ENCODE results near the gene RAE1. TPM values are rescaled to one million over a fixed set of nuclear protein-coding genes. Genes with fewer than 3 reads are reported as not detected.

Gene RAE1
- total and polyA plus RNA-seq, 8 donors: 16.4 to 55.5 (median 49.5) TPM

DNA sequence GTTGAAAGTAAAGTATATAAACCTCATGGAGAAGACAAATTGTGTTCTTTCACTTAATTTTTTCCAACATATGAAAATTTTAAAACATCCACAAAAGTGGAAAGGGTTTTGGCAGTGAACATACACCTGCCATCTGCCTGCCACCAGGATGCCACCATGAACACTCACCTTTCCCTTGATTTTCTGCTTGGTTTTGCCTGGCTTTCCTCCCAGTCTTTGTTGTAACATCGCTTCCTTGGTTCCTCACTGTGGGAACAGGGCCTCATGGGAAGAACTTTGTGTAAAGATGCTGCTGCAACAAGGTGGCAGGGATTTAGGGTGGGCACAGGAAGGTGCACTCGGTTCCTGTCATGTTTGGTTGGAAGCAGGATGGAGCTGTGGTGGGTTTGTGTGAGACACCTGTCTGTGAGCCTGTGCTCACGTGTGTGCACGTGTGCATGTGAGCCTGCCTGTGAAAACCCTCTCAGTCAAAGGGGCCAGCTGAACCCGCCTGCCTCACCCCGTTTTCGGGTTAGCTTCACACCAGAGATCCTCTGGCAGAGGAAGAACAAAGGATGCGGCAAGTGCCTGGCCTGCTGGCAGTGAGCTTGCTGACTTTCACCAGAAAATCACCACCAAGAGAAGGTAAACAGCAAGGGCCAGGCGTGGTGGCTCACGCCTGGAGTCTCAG is 29.2 kb downstream of the RAE1 start:
- H3K9me3 ChIP-seq: no peaks in the 10 kb centered on the region
- no peak for ATAC-seq
- no peak overlapping the region for H3K4me3 ChIP-seq
- peaks cover 0 to 52% of the 10 kb centered on the region in 2 donors for H3K36me3 ChIP-seq
- TF ChIP-seq, protein P1, sequence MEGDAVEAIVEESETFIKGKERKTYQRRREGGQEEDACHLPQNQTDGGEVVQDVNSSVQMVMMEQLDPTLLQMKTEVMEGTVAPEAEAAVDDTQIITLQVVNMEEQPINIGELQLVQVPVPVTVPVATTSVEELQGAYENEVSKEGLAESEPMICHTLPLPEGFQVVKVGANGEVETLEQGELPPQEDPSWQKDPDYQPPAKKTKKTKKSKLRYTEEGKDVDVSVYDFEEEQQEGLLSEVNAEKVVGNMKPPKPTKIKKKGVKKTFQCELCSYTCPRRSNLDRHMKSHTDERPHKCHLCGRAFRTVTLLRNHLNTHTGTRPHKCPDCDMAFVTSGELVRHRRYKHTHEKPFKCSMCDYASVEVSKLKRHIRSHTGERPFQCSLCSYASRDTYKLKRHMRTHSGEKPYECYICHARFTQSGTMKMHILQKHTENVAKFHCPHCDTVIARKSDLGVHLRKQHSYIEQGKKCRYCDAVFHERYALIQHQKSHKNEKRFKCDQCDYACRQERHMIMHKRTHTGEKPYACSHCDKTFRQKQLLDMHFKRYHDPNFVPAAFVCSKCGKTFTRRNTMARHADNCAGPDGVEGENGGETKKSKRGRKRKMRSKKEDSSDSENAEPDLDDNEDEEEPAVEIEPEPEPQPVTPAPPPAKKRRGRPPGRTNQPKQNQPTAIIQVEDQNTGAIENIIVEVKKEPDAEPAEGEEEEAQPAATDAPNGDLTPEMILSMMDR (IDR thresholded peaks at IDR 0.05): no peak
- H3K4me1 ChIP-seq: peaks cover 0 to 23% of the 10 kb centered on the region in 2 donors
- peak in 1 of 4 donors; percentile 39 for DNase-seq
- no peak overlapping the region for H3K27ac ChIP-seq
- intact Hi-C loops (cut with DNase I): loop anchor here (5.0 to 10.0 kb wide), 3 partner anchors 112 to 205 kb away; no protein-coding TSS in a partner anchor
- no peaks in the 10 kb centered on the region for H3K27me3 ChIP-seq

DNA sequence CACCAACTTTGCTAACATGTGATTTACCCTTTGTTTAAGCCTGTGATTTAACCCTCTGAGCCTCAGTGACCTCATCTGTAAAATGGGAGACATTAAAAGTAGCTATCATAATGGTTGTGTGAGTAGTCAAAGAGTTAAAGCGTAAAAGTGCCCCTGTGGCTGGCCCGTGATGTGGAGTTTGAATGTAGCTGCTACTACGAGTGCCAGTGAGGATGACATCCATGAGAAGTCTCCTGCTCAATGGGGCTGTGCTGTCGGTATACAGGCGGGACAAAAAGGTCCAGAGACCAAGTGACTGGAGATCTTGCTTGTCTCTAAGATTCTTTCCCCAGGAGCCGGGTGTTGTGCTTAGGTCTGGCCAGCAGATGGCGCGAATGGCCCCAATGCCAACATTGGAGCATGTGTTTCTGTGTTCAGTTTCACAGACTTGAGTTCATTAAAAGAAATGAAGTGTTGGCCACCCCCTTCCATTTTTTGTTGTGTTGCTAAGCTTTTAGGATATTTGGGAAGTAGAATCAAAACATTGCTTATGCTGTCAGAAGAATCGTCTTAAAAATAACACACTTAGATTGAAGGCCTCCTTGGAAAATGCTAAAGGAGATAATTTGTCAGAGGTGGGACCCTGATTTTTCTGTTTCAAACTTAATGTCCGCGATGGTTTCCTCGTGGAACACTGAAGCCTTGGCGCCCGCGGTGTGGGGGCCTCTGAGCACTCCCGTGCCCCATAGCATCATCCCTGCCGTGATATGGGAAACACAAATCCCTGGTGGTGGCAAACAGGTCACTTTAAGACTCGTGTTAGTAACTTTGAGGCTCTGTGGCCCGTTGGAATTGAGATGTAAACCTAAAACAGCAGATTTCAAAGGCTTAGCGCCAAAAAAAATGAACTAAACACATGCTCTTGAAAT is 30.8 kb downstream of the RAE1 start:
- DNase-seq (peak; percentile 67 to 94 (median 78)), ATAC-seq (peak; percentile 96)
- Histone ChIP-seq H3K27ac (no peak overlapping the region), H3K4me3 (no peak overlapping the region), H3K9me3 (no peaks in the 10 kb centered on the region), H3K4me1 (peaks cover 0 to 12% of the 10 kb centered on the region in 2 donors), H3K36me3 (peaks cover 0 to 35% of the 10 kb centered on the region in 2 donors), H3K27me3 (no peaks in the 10 kb centered on the region)
- TF ChIP-seq, protein P1 (IDR thresholded peaks at IDR 0.05): peak; percentile 81 to 94
- intact Hi-C loops (cut with DNase I): loop anchor here (5.0 to 10.0 kb wide), 3 partner anchors 110 to 203 kb away; no protein-coding TSS in a partner anchor

DNA sequence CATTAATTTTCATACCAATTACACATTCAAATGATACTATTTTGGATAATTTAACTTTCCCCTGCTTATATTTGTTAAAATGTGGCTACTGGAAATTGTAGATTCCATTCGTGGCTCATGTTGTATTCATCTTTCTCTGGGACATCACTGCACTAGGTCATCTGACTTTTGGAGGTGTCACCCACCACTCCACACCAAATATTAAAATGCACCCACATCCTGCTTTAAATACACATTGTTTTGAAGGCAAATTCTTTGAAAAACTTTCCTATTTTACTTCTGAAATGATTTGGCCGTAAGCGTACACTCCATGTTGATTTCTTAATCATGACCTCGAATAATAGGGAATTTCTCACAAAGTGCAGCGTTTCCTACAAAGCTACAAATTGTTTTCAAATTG is 31.5 kb downstream of the RAE1 start:
- H3K9me3 ChIP-seq: no peaks in the 10 kb centered on the region
- intact Hi-C loops (cut with DNase I): loop anchor here (5.0 to 10.0 kb wide), 3 partner anchors 110 to 202 kb away; no protein-coding TSS in a partner anchor
- H3K36me3 ChIP-seq: peaks cover 0 to 29% of the 10 kb centered on the region in 2 donors
- no peak overlapping the region for H3K27ac ChIP-seq
- H3K4me3 ChIP-seq: no peak overlapping the region
- DNase-seq (no peak), ATAC-seq (no peak)
- peaks cover 0 to 12% of the 10 kb centered on the region in 2 donors for H3K4me1 ChIP-seq
- no peaks in the 10 kb centered on the region for H3K27me3 ChIP-seq
- TF ChIP-seq, protein P1 (IDR thresholded peaks at IDR 0.05): no peak

DNA sequence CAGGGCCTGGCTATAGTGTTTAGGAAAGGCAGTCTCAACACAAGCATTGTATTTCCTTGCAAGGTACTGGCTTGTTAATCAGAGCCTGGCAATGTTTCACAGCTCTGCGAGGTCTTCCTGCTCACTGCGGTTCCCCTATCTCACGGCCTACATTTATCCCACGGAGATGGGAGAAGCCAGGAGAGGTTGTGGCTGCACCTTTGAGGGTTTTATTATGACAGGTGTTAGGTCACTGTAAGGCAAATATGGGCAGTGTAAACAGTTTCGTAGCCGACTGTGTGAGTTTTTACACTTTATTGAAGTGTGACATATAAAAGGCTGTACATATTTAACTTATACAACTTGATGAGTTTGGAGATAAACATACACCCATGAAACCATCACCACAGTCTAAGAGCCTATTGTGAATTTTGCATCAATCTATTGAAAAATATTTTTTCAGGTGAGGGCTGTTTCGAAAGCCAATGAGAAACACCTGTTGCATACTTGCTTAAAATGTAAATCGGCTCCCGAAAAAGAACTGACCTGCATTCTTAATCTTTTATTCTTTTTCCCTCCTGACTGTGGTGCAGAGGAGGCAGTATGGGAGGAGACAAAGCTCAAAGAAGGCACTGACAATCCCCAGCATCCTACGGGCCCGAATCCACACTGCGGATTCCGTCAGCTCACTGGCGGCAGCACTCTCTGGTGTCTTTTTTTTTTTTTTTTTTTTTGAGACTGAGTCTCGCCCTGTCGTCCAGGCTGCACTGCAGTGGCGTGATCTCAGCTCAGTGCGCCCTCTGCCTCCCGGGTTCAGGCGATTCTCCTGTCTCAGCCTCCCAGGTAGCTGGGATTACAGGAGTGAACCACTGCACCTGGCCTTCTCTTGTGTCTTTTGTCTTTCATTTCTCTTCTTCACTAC is 32.6 kb downstream of the RAE1 start:
- no peak for ATAC-seq

More for the DNA sequence above, 32.6 kb downstream of the RAE1 start:
- H3K4me1 ChIP-seq: peaks cover 0 to 14% of the 10 kb centered on the region in 2 donors
- TF ChIP-seq, protein P1 (IDR thresholded peaks at IDR 0.05): no peak
- no peaks in the 10 kb centered on the region for H3K27me3 ChIP-seq
- H3K9me3 ChIP-seq: no peaks in the 10 kb centered on the region
- DNase-seq: peak in 1 of 4 donors; percentile 31
- H3K27ac ChIP-seq: no peak overlapping the region
- H3K4me3 ChIP-seq: no peak overlapping the region
- intact Hi-C loops (cut with DNase I): loop anchor here (5.0 to 10.0 kb wide), 3 partner anchors 109 to 201 kb away; no protein-coding TSS in a partner anchor
- peaks cover 0 to 17% of the 10 kb centered on the region in 2 donors for H3K36me3 ChIP-seq

Data from left lung (tissue), 10 donors.